Iris pigment epithelial cell (primary cell): ENCODE measurements around the gene COLEC11.
"Not testable (repeated sequence)": the region's sequence is repeated elsewhere in the genome, so short reads cannot be mapped to it uniquely, and the experiment has no call there.

ENCODE experiments used
- DNase-seq: peaks from one replicate; pipeline ENCODE4 v3.0.0-alpha.2; 2011; ENCODE audit warnings: low read depth

The COLEC11 gene

DNA sequence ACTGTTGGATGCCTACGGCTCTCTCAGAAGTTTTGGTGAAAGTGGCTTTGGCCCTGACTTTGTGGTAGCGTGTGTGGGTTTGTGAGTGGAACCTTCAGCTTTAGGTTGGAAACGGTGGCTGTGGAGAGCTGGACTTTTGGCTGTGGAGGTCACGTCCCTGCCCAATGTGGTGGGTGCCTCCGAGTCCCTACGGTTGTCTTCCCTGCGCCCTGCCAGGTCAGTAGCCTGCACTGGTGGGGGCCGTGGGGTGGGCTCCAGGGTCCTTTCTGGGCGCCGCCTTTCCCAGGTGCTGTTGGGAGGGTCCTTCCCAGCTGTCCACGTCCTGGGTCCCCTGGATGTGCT, 11.1 kb downstream of the COLEC11 start:
- no peak for DNase-seq

DNA sequence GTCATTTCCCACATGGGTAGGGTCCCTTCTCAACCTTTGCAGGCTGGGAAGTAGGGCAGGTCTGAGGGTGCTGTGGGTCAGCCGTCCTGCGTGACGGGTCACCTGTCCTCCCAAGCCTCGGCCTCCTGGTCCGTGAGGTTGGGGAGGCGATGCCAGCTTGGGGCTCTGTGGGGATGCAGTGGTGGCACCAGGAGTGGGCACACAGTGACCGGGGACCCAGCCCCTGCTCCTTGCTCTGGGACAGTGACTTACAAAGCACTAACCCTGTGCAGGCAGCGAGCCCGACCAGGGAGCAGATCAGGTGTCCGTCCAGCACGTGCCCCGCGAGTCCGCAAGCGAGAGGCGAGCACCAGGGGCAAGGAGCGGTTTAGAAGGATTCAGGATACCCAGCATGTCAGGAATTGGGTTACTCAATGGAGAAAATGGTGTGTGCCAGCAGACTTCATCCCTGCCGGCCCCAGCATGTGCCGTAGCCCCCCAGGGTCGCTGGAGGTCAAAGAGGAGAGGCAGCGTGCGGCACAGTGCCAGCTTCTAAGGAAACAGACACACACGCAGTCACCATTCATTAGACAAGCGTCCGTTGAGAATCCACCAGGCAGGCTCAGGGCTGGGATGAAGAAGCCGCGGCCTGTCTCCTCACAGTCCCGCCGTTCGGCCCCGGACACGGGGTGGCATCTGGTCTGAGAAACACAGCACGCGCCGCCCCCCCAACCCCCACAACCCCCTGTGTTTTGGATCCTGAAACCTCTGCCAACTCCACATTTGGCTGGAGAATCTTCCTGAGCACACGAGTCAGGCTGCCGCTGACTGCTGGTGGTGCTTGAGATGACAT, 11.7 kb downstream of the COLEC11 start:
- DNase-seq: no peak

DNA sequence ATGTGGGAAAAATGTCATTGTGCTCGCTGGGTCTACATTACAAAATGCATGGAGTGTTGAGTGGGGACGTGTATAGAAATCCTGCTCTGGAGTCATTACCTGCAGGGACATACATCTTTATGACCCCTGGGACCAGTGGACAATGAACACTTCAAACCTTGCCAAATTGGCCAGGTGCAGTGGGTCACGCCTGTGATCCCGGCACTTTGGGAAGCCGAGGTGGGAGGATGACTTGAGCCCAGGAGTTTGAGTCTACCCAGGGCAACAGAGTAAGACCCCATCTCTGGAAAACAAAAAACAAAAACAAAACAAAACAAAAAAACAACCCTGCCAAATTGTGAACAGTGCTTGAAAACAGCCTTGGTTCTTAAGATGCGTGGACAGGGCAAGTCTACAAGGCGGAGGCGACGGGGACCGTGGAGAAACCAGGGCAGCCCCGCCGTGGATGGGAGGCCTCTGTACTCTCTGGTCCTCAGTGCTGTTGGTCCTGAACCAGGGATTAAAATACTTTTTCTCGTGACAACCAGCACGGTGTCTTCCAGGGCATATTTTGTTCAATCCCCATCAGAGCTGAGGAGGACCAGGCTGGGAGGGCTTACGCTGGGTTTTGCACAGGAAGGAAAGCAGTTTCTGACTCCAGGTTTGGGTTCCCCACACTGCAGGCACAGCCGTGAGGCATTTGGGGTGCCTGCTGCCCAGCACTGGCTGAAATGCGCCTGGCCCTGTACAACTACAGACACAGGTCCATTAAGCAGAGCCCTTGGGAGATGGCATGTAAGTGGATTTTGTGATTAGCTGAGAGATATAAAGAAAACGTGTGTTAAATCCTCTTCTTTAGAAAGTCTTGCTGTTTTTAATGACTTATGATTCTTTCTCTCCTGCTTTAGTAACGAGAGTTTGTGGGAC, 13.7 kb downstream of the COLEC11 start:
- DNase-seq: no peak

DNA sequence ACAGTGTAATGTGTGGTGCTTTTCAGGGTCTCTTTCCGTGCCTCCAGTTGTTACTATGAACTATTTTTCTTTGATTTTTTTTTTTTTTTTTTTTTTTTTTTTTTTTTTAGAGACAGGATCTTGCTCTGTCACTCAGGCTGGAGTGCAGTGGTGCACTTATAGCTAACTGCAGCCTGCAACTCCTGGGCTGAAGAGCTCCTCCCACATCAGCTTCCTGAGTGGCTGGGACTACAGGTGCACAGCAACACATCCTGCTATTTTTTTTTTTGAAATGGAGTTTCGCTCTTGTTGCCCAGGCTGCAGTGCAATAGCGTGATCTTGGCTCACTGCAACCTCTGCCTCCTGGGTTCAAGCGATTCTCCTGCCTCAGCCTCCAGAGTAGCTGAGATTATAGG, 14.4 kb downstream of the COLEC11 start:
- DNase-seq: not testable (repeated sequence)

DNA sequence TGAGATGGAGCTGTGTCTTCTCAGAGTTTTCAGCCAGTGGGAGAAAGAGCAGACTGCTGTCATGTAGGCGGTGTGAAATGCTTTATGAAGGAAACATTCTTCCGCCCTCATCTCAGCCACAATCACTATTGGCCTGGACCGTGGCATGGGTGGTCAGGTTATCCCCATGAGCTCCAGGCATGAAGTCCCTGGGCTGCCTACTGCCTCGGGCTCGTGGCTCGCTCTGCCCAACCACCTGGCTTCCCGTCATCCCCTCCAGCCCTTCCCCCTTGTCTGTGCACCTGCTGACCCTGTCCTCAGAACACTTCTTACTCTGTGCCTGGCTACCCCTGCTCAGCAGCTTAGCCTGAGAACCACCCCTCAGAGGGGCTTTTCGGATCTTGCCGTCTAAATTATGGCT, 15.5 kb downstream of the COLEC11 start:
- no peak for DNase-seq

DNA sequence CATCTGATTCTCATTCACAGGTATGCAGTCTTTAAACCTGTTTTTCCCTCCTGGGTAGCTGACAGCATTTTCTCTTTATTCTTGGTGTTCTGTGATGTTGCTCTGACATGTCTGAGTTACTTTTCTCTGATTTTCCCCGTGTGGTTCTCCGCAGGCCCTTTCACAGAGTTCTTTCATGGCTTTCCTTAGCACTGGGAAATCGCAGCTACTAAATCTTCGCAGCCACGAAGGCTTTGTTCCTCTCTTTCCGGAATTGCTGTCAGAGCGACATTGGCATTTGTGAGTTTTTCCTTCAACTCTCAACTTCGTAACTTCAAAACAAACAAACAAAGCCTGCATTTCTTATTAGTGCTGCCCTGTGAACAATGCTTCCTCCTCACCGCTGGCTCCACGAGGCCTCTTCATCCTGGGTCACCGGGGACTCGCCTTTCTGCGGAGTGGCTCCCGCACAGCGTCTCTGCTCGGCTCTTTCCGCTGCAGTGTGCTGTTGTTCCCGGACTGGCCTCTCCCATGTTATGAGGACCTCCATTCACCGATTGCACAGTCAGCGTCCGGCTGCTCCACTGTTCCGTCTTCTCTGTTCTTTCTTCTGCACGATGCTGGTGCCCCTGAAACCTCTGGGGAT, 16.1 kb downstream of the COLEC11 start:
- DNase-seq: no peak

DNA sequence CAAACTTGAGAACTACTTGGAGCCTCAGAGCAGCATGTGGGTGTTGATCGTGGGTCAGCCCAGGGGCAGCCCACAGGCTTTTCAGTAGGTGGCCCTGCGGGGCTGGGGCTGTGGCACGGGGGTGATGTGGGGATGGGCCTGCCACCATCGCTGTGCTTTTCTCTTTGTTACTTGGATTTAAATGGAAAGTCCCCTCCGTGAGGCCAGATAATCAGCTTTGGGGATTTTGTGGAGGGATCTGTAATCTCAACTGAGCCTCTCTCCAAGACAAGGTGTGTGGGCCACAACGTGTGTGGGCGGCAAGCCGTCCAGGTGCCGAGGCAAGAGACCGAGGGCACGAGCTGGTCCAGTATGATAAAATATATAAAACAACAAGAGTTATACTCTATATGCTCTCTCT, 16.7 kb downstream of the COLEC11 start:
- no peak for DNase-seq

DNA sequence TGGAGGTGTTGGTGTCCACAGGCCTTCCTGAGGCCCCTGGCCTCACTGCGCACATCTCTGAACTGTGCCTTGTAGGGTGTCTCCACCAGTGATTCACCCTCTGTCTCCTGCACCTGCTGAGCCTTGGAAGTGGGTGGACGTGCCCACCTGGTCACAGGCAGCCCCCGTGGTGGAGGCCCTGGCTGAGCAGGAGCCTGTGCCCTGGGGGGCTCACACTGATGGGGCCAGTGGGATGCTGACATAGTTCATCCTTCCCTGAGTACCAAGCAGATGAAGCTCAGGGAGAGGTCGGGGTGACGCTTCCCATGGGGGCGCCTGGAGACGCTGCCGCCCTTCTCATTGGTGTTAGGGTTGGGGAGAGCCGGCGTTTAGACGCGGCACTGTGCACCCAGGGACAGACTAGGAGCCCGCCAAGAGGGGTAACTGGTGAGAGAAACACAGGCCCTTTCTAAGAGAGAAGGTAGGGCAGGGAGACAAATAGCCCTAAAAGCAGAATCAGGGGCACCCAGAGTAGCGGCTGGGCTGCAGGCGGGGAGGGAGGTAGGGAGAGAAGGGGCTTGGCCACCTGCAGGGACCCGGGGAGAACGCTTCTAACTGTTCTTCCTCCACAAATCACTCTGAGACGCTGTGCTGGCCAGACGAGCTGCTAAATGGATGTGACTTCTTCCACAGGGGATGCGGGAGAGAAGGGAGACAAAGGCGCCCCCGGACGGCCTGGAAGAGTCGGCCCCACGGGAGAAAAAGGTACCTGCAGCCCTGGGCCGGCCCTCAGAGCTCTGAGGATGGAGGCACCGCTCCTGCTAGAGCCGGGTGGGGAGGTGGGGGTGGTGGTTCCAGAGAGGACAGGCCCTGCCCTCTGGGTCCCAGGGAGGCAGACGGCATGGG, 18.0 kb downstream of the COLEC11 start:
- DNase-seq: no peak

DNA sequence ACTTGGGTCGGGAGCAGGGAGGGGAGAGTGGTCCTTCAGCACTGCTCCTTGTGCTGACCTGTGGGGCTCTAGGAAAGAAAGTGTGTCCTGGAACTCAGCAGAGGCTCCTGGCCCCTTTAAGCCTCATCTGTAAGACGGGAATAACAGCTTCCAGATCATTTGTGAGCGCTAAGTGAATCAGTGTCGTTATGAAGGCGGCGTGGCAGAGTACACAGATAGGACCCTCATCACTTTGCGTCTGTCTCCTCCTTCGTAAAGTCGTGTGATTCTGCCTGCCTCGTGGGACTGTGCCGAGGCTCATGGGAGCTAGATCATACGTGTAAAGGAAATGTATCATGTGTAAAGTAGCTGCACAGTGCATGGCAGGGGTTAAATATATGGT, 18.6 kb downstream of the COLEC11 start:
- DNase-seq: no peak

DNA sequence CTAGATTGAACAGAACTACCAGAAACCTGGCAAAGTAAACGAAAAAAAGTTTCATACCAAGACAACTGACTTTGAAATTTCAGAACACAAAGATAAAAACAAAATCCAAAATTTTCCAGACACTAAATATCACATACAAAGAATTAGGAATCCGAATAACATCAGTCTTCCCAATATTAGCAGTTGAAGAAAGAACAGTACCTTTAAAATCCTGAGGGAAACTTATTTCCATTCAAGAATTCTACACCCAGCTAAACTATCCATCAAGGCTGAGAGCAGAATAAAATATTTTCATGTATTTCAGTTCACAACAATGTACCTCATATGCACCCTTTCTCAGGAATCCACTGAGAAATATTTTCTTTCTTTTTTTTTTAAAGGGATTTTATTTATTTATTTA, 19.8 kb downstream of the COLEC11 start:
- not testable (repeated sequence) for DNase-seq

DNA sequence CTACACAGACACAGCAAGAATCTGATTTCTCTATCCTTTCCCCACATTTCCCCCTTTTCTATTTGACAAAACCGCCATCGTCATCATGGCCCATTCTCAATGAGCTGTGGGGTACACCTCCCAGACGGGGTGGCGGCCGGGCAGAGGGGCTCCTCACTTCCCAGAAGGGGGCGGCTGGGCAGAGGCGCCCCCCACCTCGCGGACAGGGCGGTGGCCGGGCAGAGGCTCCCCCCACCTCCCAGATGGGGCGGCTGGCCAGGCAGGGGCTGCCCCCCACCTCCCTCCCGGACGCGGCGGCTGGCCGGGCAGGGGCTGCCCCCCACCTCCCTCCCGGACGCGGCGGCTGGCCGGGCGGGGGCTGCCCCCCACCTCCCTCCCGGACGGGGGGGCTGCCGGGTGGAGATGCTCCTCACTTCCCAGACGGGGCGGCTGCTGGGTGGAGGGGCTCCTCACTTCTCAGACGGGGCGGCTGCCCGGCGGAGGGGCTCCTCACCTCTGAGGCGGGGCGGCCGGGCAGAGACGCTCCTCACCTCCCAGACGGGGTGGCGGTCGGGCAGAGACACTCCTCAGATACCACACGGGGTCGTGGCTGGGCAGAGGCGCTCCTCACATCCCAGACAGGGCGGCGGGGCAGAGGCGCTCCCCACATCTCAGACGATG, 20.8 kb downstream of the COLEC11 start:
- not testable (repeated sequence) for DNase-seq

DNA sequence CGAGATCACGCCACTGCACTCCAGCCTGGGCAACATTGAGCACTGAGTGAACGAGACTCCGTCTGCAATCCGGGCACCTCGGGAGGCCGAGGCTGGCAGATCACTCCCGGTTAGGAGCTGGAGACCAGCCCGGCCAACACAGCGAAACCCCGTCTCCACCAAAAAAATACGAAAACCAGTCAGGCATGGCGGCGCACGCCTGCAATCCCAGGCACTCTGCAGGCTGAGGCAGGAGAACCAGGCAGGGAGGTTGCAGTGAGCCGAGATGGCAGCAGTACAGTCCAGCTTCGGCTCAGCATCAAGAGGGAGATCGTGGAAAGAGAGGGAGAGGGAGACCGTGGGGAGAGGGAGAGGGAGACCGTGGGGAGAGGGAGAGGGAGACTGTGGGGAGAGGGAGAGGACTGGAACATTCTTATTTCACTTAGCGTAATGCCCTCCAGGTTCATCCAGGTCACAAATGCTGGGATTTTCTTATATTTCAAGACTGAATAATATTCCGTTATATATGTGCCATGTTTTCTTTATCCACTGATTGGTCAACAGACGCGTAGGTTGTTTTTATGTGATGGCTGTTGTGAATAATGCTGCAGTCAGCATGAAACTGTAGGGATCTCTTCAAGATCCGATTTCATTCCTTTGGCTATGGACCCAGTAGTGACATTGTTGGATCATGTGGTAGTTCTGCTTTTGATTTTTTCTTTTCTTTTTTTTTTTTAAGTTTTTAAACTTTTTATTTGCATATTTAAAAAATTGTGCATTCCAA, 21.7 kb downstream of the COLEC11 start:
- not testable (repeated sequence) for DNase-seq

DNA sequence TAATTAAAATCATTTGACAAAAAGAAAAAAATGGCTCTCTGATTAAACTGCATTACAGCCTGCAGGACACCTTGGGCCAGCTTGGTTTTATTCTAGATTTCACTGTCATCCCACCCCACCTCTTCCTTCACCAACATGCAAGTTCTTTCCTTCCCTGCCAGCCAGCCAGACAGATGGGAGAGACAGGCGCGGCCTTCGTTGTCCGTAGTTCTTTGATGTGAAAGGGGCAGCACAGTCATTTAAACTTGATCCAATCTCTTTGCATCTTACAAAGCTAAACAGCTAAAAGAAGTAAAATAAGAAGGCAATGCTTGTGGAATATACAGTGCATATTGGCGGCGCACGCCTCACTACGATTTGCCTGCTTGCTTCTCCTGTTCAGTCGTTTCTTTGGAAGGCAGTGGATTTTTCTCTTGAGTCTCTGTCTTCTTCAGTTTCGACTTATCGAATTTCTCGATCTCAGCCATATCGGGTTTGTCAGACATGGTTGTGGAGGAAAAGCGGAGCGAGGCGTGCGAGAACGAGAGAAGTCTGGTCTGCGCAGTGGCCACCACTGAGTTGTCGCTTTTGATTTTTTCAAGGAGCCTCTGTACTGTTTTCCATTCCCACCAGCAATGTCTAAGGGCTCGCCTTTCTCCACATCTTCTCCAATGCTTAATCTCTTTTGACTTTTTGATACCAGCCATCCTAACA, 22.4 kb downstream of the COLEC11 start:
- DNase-seq: no peak

DNA sequence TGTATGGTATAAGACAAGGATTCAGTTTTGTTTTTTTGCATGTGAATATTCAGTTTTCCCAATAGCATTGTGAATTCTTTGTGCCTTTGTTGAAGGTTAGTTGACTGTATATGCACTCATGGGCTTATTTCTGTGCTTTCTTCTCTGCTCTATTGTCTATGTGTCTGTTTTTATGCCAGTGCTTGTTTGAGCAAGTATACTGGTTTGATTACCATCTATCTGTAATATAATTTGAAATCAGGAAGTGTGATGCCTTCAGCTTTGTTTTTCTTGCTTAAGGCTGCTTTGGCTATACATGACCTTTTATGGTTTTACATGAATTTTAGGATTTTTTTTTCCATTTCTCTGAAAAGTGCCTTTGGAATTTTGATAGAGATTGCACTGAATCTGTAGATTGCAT, 23.5 kb downstream of the COLEC11 start:
- no peak for DNase-seq

DNA sequence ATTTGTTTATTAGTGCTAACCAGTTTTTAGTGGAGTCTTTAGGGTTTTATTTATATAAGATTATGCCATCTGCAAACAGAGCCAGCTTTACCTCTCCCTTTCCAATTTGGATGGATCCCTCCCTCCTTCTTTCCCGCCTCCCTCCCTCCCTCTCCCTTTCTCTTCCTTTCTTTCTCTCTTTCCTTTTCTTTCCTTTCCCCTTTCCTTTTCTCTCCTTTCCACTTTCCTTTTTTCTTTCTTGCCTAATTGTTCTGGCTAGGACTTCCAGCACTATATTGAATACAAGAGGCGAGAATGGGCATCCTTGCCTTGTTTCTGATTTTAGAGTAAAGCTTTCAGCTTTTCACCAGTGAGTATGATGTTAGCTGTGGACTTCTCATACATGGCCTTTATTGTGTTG, 24.1 kb downstream of the COLEC11 start:
- no peak for DNase-seq

DNA sequence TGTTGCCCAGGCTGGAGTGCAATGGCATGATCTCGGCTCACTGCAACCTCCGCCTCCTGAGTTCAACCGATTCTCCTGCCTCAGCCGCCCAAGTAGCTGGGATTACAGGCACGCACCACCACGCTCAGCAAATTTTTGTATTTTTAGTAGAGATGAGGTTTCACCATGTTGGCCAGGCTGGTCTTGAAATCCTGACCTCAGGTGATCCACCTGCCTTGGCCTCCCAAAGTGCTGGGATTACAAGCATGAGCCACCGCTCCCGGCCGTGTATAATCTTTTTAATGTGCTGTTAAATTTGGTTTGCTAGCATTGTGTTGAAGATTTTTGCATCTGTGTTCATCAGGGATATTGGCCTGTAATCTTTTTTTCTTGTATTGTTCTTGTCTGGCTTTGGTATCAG, 24.7 kb downstream of the COLEC11 start:
- not testable (repeated sequence) for DNase-seq

DNA sequence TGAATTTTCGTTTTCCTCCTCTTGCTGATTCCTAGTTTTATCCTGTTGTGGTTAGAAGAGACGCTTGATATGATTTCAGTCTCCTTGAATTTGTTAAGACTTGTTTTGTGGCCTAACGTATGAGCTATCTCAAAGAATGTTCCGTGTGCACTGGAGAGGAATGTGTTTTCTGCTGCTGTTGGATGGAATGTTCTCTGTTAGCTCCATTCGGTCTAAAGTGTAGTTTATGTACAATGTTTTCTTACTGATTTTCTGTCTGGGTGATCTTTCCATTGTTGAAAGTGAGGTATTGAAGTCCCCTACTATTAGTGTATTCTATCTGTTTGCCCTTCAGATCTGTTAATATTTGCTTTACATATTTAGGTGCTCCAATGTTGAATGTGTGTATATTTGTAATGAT, 25.9 kb downstream of the COLEC11 start:
- DNase-seq: peak; percentile 81

DNA sequence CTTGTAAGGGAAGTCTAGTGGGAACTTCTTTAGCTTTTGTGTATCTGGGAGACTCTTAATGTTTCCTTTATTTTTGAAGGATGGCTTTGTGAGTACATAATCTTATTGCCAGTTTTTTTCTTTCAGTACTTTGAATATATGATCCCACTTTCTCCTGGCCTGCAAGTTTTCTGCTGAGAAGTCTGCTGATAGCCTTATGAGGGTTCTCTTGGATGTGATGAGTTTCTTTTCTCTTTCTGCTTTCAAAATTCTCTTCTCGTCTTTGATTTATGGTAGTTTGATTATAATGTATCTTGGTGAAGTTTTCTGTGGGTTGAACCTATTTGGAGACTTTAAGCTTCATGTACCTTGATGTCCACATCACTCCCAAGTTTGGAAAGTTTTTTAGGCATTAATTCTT, 28.1 kb downstream of the COLEC11 start:
- no peak for DNase-seq

DNA sequence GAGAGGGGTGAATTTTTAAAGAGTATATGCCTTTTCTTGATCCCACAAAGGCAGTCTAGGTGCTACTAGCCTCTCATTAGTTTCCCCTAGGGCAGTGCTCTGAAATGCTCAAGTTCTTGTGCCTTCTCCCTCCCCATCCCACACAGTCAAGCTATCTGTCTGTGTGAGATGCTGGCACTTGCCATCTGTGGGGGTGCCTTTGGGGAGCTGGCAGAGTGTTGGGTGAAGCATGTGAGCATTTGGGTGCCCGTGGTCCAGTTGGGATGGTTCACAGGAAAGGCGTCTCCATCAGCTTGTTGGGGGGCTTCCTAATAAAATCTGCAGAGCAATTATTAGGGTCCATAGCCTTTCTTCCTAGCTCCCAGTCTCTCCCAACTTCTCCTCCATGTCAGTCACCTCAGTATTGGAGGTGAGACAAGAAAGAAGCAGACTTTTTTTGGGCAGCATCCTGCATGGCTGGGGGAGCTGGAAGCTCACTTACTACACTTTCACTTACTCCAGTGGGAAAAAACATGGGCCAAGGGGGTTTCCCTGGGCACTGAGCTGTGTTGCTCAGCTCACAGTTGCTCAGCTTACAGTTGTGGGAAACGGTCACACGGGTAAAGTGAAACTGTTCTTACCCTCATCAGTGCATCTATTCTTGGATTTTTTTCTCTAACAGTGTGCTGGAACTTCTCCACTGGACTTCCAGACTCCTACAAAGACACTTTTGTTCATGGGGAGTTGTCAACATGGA, 29.3 kb downstream of the COLEC11 start:
- DNase-seq: no peak
